ENCODE results near the gene SFSWAP.

GRCh38 chr12:131808744-131809371, 98.0 kb downstream of the SFSWAP start:
- TF ChIP-seq POLR2AphosphoS5 (IDR thresholded peaks at IDR 0.05) (no peak), CTCF (IDR thresholded peaks at IDR 0.05) (no peak)

Measured in sigmoid colon (tissue), 4 donors.